SK-N-SH treated with all-trans-retinoic acid at 6 μM for 48 hours (cell line): ENCODE measurements around the gene SORCS3.

Experiments used
- ATAC-seq: fragments of 200-7000 bp; cut with Tn5 transposase; 3 replicates; pipeline ENCODE4 v1.9.1; 2020; ENCODE audit warnings: mild to moderate bottlenecking, moderate library complexity
- ARNTL ChIP-seq: fragments of 450-650 bp; formaldehyde crosslinking; IDR thresholded peaks from 2 replicates; pipeline ENCODE4 v1.5.0; 2020; ENCODE audit warnings: low read depth, mild to moderate bottlenecking, moderate library complexity, borderline replicate concordance
- BACH2 ChIP-seq: fragments of 250-450 bp; sonication (Bioruptor Pico); IDR thresholded peaks from 2 replicates; pipeline ENCODE4 v1.9.0; 2021; ENCODE audit warnings: mild to moderate bottlenecking, borderline replicate concordance
- CSDC2 ChIP-seq: fragments of 250-450 bp; sonication (Bioruptor Pico); IDR thresholded peaks from 2 replicates; pipeline ENCODE4 v1.5.0; 2020; ENCODE audit warnings: mild to moderate bottlenecking, moderate library complexity
- ESRRG ChIP-seq: fragments of 250-450 bp; sonication (Bioruptor Pico); IDR thresholded peaks from 2 replicates; pipeline ENCODE4 v1.6.1; 2021; ENCODE audit warnings: mild to moderate bottlenecking
- GLIS3 ChIP-seq: fragments of 250-450 bp; sonication (Bioruptor Pico); IDR thresholded peaks from 2 replicates; pipeline ENCODE4 v1.5.0; 2020; ENCODE audit warnings: mild to moderate bottlenecking, moderate library complexity
- ISL1 ChIP-seq: fragments of 250-450 bp; sonication (Bioruptor Pico); IDR thresholded peaks from 2 replicates; pipeline ENCODE4 v2.1.2; 2022; ENCODE audit warnings: mild to moderate bottlenecking, moderate library complexity
- OSR1 ChIP-seq: fragments of 250-450 bp; sonication (Bioruptor Pico); IDR thresholded peaks from 2 replicates; pipeline ENCODE4 v1.8.0; 2022; ENCODE audit warnings: moderate library complexity, mild to moderate bottlenecking, inconsistent platforms
- PPARA ChIP-seq: fragments of 250-450 bp; sonication (Bioruptor Pico); IDR thresholded peaks from 2 replicates; pipeline ENCODE4 v1.5.0; 2020; ENCODE audit warnings: mild to moderate bottlenecking, borderline replicate concordance
- RARB ChIP-seq: fragments of 250-450 bp; sonication (Bioruptor Pico); IDR thresholded peaks from 2 replicates; pipeline ENCODE4 v1.8.0; 2021; ENCODE audit warnings: mild to moderate bottlenecking, moderate library complexity
- SNAI2 ChIP-seq: fragments of 250-450 bp; sonication (Bioruptor Pico); IDR thresholded peaks from 2 replicates; pipeline ENCODE4 v1.5.0; 2020; ENCODE audit warnings: mild to moderate bottlenecking, moderate library complexity
- TCF4 ChIP-seq: fragments of 250-450 bp; sonication (Bioruptor Pico); IDR thresholded peaks from 2 replicates; pipeline ENCODE4 v1.8.0; 2021; ENCODE audit warnings: mild to moderate bottlenecking, moderate library complexity, borderline replicate concordance
- TOX ChIP-seq: fragments of 250-450 bp; sonication (Bioruptor Pico); IDR thresholded peaks from 2 replicates; pipeline ENCODE4 v1.8.0; 2021; ENCODE audit warnings: mild to moderate bottlenecking, moderate library complexity, borderline replicate concordance
- ZC3H10 ChIP-seq: fragments of 250-450 bp; sonication (Bioruptor Pico); IDR thresholded peaks from 2 replicates; pipeline ENCODE4 v1.5.1; 2021; ENCODE audit warnings: mild to moderate bottlenecking, moderate library complexity
- ZFP3 ChIP-seq: fragments of 250-450 bp; sonication (Bioruptor Pico); IDR thresholded peaks from 2 replicates; pipeline ENCODE4 v1.5.0; 2020; ENCODE audit warnings: mild to moderate bottlenecking, moderate library complexity
- ZFP30 ChIP-seq: fragments of 450-650 bp; formaldehyde crosslinking; IDR thresholded peaks from 2 replicates; pipeline ENCODE4 v1.5.0; 2022; ENCODE audit warnings: mild to moderate bottlenecking, moderate library complexity
- ZNF565 ChIP-seq: fragments of 450-650 bp; formaldehyde crosslinking; conservative IDR thresholded peaks from 2 replicates; pipeline ENCODE4 v1.5.0; 2020; ENCODE audit warnings: low read depth, mild to moderate bottlenecking, moderate library complexity
- ZNF70 ChIP-seq: fragments of 450-650 bp; formaldehyde crosslinking; IDR thresholded peaks from 2 replicates; pipeline ENCODE4 v1.5.0; 2020; ENCODE audit warnings: mild to moderate bottlenecking, moderate library complexity
- ZNF8 ChIP-seq: fragments of 450-650 bp; formaldehyde crosslinking; IDR thresholded peaks from 2 replicates; pipeline ENCODE4 v1.5.0; 2020; ENCODE audit warnings: mild to moderate bottlenecking, moderate library complexity
- TF ChIP-seq, protein P1 (sequence below): fragments of 250-450 bp; sonication (Bioruptor Pico); IDR thresholded peaks from 2 replicates; pipeline ENCODE4 v1.5.0; 2020; ENCODE audit warnings: mild to moderate bottlenecking, moderate library complexity
- TF ChIP-seq, protein P2 (sequence below): fragments of 250-450 bp; sonication (Bioruptor Pico); IDR thresholded peaks from 2 replicates; pipeline ENCODE4 v1.8.0; 2021; ENCODE audit warnings: low read depth, mild to moderate bottlenecking, moderate library complexity, borderline replicate concordance
- TF ChIP-seq, protein P3 (sequence below): fragments of 250-450 bp; sonication (Bioruptor Pico); IDR thresholded peaks from 2 replicates; pipeline ENCODE4 v1.8.0; 2020; ENCODE audit warnings: mild to moderate bottlenecking, moderate library complexity, borderline replicate concordance
- TF ChIP-seq, protein P4 (sequence below): fragments of 250-450 bp; sonication (Bioruptor Pico); IDR thresholded peaks from 2 replicates; pipeline ENCODE4 v1.5.1; 2021; ENCODE audit warnings: mild to moderate bottlenecking, moderate library complexity

The SORCS3 gene

DNA sequence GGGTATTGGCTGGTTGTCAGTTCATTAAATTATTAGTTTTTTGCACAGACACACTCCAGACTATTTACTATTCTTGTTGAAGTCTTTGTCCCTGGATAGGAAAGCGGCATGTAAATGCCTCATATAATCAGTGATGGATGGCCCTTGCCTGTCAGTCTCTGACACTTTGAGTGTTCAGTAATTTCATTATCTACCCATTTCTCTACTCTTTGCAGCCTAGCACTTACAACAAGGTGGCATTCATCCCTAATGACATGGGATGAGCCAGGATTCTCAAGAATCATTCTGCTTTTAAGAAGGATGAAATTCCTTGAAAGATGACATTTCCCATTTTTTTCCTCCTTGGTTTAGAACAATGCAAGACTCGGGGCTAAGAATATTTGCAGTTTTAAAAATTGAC lies 155.7 kb downstream of the SORCS3 start:
- TF ChIP-seq ESRRG (no peak), ARNTL (CRISPR knock-in tag) (no peak), ZNF8 (CRISPR knock-in tag) (no peak), GLIS3 (CRISPR knock-in tag) (no peak), PPARA (no peak), ZC3H10 (CRISPR knock-in tag) (no peak), ZNF565 (CRISPR knock-in tag) (no peak), ZFP30 (CRISPR knock-in tag) (no peak), RARB (no peak), ISL1 (no peak), ZFP3 (CRISPR knock-in tag) (no peak), BACH2 (no peak), TOX (CRISPR knock-in tag) (no peak), TCF4 (CRISPR knock-in tag) (no peak), OSR1 (CRISPR knock-in tag) (no peak), ZNF70 (CRISPR knock-in tag) (no peak), CSDC2 (CRISPR knock-in tag) (no peak)
- TF ChIP-seq, protein P1, sequence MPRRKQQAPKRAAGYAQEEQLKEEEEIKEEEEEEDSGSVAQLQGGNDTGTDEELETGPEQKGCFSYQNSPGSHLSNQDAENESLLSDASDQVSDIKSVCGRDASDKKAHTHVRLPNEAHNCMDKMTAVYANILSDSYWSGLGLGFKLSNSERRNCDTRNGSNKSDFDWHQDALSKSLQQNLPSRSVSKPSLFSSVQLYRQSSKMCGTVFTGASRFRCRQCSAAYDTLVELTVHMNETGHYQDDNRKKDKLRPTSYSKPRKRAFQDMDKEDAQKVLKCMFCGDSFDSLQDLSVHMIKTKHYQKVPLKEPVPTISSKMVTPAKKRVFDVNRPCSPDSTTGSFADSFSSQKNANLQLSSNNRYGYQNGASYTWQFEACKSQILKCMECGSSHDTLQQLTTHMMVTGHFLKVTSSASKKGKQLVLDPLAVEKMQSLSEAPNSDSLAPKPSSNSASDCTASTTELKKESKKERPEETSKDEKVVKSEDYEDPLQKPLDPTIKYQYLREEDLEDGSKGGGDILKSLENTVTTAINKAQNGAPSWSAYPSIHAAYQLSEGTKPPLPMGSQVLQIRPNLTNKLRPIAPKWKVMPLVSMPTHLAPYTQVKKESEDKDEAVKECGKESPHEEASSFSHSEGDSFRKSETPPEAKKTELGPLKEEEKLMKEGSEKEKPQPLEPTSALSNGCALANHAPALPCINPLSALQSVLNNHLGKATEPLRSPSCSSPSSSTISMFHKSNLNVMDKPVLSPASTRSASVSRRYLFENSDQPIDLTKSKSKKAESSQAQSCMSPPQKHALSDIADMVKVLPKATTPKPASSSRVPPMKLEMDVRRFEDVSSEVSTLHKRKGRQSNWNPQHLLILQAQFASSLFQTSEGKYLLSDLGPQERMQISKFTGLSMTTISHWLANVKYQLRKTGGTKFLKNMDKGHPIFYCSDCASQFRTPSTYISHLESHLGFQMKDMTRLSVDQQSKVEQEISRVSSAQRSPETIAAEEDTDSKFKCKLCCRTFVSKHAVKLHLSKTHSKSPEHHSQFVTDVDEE (CRISPR knock-in tag) = no peak
- TF ChIP-seq, protein P2, sequence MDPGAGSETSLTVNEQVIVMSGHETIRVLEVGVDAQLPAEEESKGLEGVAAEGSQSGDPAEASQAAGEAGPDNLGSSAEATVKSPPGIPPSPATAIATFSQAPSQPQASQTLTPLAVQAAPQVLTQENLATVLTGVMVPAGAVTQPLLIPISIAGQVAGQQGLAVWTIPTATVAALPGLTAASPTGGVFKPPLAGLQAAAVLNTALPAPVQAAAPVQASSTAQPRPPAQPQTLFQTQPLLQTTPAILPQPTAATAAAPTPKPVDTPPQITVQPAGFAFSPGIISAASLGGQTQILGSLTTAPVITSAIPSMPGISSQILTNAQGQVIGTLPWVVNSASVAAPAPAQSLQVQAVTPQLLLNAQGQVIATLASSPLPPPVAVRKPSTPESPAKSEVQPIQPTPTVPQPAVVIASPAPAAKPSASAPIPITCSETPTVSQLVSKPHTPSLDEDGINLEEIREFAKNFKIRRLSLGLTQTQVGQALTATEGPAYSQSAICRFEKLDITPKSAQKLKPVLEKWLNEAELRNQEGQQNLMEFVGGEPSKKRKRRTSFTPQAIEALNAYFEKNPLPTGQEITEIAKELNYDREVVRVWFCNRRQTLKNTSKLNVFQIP (CRISPR knock-in tag) = no peak
- TF ChIP-seq, protein P3, sequence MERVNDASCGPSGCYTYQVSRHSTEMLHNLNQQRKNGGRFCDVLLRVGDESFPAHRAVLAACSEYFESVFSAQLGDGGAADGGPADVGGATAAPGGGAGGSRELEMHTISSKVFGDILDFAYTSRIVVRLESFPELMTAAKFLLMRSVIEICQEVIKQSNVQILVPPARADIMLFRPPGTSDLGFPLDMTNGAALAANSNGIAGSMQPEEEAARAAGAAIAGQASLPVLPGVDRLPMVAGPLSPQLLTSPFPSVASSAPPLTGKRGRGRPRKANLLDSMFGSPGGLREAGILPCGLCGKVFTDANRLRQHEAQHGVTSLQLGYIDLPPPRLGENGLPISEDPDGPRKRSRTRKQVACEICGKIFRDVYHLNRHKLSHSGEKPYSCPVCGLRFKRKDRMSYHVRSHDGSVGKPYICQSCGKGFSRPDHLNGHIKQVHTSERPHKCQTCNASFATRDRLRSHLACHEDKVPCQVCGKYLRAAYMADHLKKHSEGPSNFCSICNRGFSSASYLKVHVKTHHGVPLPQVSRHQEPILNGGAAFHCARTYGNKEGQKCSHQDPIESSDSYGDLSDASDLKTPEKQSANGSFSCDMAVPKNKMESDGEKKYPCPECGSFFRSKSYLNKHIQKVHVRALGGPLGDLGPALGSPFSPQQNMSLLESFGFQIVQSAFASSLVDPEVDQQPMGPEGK = no peak
- no peak for ATAC-seq

DNA sequence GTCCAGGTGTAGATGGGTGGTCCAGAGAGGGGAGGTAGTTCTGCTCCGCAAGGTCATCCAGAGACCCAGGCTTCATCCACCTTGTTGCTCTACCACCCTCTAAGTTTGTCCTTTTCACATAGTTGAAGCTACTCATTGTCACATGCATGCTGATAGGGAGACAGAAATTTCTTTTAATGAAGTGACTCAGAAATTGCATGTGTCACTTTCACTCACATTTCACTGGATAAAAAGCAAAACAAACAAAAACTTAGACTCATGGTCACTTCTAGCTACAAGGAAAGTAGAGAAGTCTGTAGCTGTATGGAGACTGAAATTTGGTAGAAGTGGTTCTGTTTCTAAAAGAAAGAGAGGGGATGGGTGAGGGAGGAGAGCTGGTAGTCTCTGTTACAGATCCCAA lies 161.9 kb downstream of the SORCS3 start:
- ATAC-seq = no peak
- TF ChIP-seq, protein P4, sequence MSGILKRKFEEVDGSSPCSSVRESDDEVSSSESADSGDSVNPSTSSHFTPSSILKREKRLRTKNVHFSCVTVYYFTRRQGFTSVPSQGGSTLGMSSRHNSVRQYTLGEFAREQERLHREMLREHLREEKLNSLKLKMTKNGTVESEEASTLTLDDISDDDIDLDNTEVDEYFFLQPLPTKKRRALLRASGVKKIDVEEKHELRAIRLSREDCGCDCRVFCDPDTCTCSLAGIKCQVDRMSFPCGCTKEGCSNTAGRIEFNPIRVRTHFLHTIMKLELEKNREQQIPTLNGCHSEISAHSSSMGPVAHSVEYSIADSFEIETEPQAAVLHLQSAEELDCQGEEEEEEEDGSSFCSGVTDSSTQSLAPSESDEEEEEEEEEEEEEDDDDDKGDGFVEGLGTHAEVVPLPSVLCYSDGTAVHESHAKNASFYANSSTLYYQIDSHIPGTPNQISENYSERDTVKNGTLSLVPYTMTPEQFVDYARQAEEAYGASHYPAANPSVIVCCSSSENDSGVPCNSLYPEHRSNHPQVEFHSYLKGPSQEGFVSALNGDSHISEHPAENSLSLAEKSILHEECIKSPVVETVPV (CRISPR knock-in tag) = no peak
- TF ChIP-seq ZFP3 (CRISPR knock-in tag) = no peak
- no peak for TF ChIP-seq ARNTL (CRISPR knock-in tag)
- TF ChIP-seq ESRRG = no peak
- no peak for TF ChIP-seq ZC3H10 (CRISPR knock-in tag)
- TF ChIP-seq RARB = no peak
- TF ChIP-seq, protein P1 (CRISPR knock-in tag) = no peak
- TF ChIP-seq PPARA = no peak
- TF ChIP-seq ZFP30 (CRISPR knock-in tag) = no peak
- TF ChIP-seq TCF4 (CRISPR knock-in tag) = no peak
- TF ChIP-seq TOX (CRISPR knock-in tag) = no peak
- no peak for TF ChIP-seq SNAI2
- TF ChIP-seq, protein P2 (CRISPR knock-in tag) = no peak
- TF ChIP-seq OSR1 (CRISPR knock-in tag) = no peak
- TF ChIP-seq, all 23 proteins: peak for 0
